K562 (cell line): ENCODE results near the gene COL6A2. TPM values are rescaled to one million over a fixed set of nuclear protein-coding genes. Genes with fewer than 3 reads are reported as not detected.

Source experiments
- ATAC-seq: fragments of 200-7000 bp; cut with Tn5 transposase; 3 replicates; pipeline ENCODE4 v1.9.1; 2020; ENCODE audit warnings: moderate library complexity
- BruUV-seq: library from RNA; stranded (reverse); fragments of 400-500 nt; replicated peaks from 2 replicates; lab custom pipeline; 2021; lab: Mats Ljungman, UMichigan
- CTCF ChIA-PET: fragments of 300-600 bp; formaldehyde crosslinking; extraction: SDS; loops from one replicate; lab custom pipeline; 2021; ENCODE audit warnings: low intra/inter-chr PET ratio; lab: Yijun Ruan, JAX
- POLR2A ChIA-PET: fragments of 300-600, 350-650 bp; sonication (Branson Sonifier 250); formaldehyde crosslinking; extraction: SDS; loops from one replicate; lab custom pipeline; 2021; ENCODE audit warnings: antibody characterized with exemption, inconsistent platforms; lab: Yijun Ruan, JAX
- DNase-seq, 4 experiments: peaks; one replicate each; pipeline versions ENCODE4 v3.0.0 to v3.0.0-alpha.2; 2011 to 2018; ENCODE audit warnings: low spot score in 3 of 4, mixed read lengths in 3 of 4; ENCODE audit errors: extremely low read depth in 1 of 4
- FAIRE-seq: peaks from 2 replicates; lab custom pipeline; 2011; peaks lifted over from hg19 to GRCh38; lab: Jason Lieb, UNC
- H2AFZ ChIP-seq: 2 replicates; pipeline ENCODE4 v1.6.0; 2011; ENCODE audit warnings: low read depth, low read length, control low read depth, inconsistent platforms
- H3K27ac ChIP-seq: fragments of 200-600 bp; 3 replicates; pipeline ENCODE4 v1.8.0; 2011; ENCODE audit warnings: low read depth, mild to moderate bottlenecking, control low read depth, inconsistent platforms, low read length, moderate library complexity, mixed read lengths; ENCODE audit errors: extremely low read depth
- H3K27me3 ChIP-seq, 2 experiments: fragments of 300-600 bp in 1 of 2; 2 replicates in 1 of 2; 3 replicates in 1 of 2; pipeline versions ENCODE4 v1.6.0 to v1.8.0; 2011; ENCODE audit warnings: inconsistent platforms in 2 of 2, low read length in 2 of 2, mild to moderate bottlenecking in 1 of 2, mixed read lengths in 1 of 2, moderate library complexity in 1 of 2; ENCODE audit not compliant: control insufficient read depth in 2 of 2, insufficient read depth in 2 of 2
- H3K36me3 ChIP-seq: fragments of 300-600 bp; 3 replicates; pipeline ENCODE4 v1.8.0; 2011; ENCODE audit warnings: mild to moderate bottlenecking, low read length, inconsistent platforms; ENCODE audit not compliant: control insufficient read depth, insufficient read depth
- H3K4me1 ChIP-seq, 2 experiments: fragments of 200-600 bp in 1 of 2; replicated peaks in 1 of 2; 2 replicates in 1 of 2; 3 replicates in 1 of 2; pipeline versions ENCODE4 v1.5.1 to v1.8.0; 2011; ENCODE audit warnings: inconsistent platforms in 2 of 2, low read length in 2 of 2, mild to moderate bottlenecking in 1 of 2, mixed read lengths in 1 of 2, moderate library complexity in 1 of 2; ENCODE audit not compliant: control insufficient read depth in 2 of 2, insufficient read depth in 2 of 2
- H3K4me2 ChIP-seq: 2 replicates; pipeline ENCODE4 v1.6.1; 2011; ENCODE audit warnings: low read length, control low read depth, inconsistent platforms, mixed read lengths; ENCODE audit not compliant: insufficient read depth
- H3K4me3 ChIP-seq: fragments of 200-600 bp; sonication (generic), shearing (Covaris generic); 2 replicates; pipeline ENCODE4 v1.5.1; 2016; ENCODE audit warnings: control low read depth, inconsistent platforms
- H3K79me2 ChIP-seq: fragments of 200-600 bp; 3 replicates; pipeline ENCODE4 v1.8.0; 2011; ENCODE audit warnings: low read length, inconsistent platforms; ENCODE audit not compliant: control insufficient read depth, insufficient read depth
- H3K9ac ChIP-seq, 2 experiments: 2 replicates each; pipeline versions ENCODE4 v1.6.0 to v1.6.1; 2011; ENCODE audit warnings: low read depth in 2 of 2, low read length in 2 of 2, control low read depth in 1 of 2, inconsistent platforms in 1 of 2, mild to moderate bottlenecking in 1 of 2, mixed read lengths in 1 of 2; ENCODE audit not compliant: insufficient read depth in 1 of 2
- H3K9me1 ChIP-seq: one replicate; pipeline ENCODE4 v1.6.0; 2011; ENCODE audit warnings: inconsistent platforms, mild to moderate bottlenecking, low read length, moderate library complexity; ENCODE audit not compliant: control insufficient read depth, insufficient read depth
- H3K9me3 ChIP-seq: replicated peaks from 2 replicates; pipeline ENCODE4 v1.5.1; 2011; ENCODE audit warnings: low read depth, low read length, inconsistent platforms; ENCODE audit not compliant: control insufficient read depth, insufficient read depth
- H4K20me1 ChIP-seq: replicated peaks from 2 replicates; pipeline ENCODE4 v1.6.1; 2011; ENCODE audit warnings: low read length, inconsistent platforms, mixed read lengths; ENCODE audit not compliant: control insufficient read depth, insufficient read depth
- CC2D1A ChIP-seq: fragments of 450-650 bp; IDR thresholded peaks from 2 replicates; pipeline ENCODE4 v1.6.1; 2017; ENCODE audit warnings: mild to moderate bottlenecking
- CREB3L1 ChIP-seq: fragments of 450-650 bp; IDR thresholded peaks from 2 replicates; pipeline ENCODE4 v1.6.1; 2014; ENCODE audit warnings: low read depth, mild to moderate bottlenecking, moderate library complexity, borderline replicate concordance
- DEAF1 ChIP-seq: fragments of 450-650 bp; formaldehyde crosslinking; IDR thresholded peaks from 2 replicates; pipeline ENCODE4 v1.4.0; 2020; ENCODE audit warnings: mild to moderate bottlenecking, moderate library complexity
- FOXK1 ChIP-seq: sonication (generic); formaldehyde crosslinking; IDR thresholded peaks from 2 replicates; pipeline ENCODE4 v1.8.0; 2022; ENCODE audit warnings: missing genetic modification reagents, mild to moderate bottlenecking, borderline replicate concordance
- KLF1 ChIP-seq: fragments of 450-650 bp; IDR thresholded peaks from 2 replicates; pipeline ENCODE4 v1.6.1; 2016; ENCODE audit warnings: missing genetic modification characterization, missing compliant biosample characterization
- NELFE ChIP-seq: IDR thresholded peaks from 2 replicates; pipeline ENCODE4 v1.6.1; 2011; ENCODE audit warnings: mild to moderate bottlenecking; ENCODE audit not compliant: insufficient read depth, insufficient read length
- SMAD1 ChIP-seq: fragments of 150-350 bp; IDR thresholded peaks from 2 replicates; pipeline ENCODE4 v1.6.1; 2014; ENCODE audit warnings: low read length, low read depth; ENCODE audit not compliant: partially characterized antibody
- SPI1 ChIP-seq: IDR thresholded peaks from 2 replicates; pipeline ENCODE4 v1.6.1; 2011; ENCODE audit warnings: low read depth, low read length, control low read depth, borderline replicate concordance
- SRSF1 ChIP-seq: fragments of 200-400 bp; formaldehyde crosslinking; IDR thresholded peaks from 2 replicates; pipeline ENCODE4 v1.6.1; 2017; ENCODE audit warnings: mild to moderate bottlenecking, low read depth, low read length, moderate library complexity
- TAF1 ChIP-seq: IDR thresholded peaks from 2 replicates; pipeline ENCODE4 v1.6.1; 2011; ENCODE audit warnings: mild to moderate bottlenecking, low read length, moderate library complexity; ENCODE audit not compliant: insufficient read depth, control insufficient read depth, severe bottlenecking; ENCODE audit errors: extremely low read depth
- TAL1 ChIP-seq: fragments of 450-650 bp; IDR thresholded peaks from 2 replicates; pipeline ENCODE4 v1.6.1; 2016; ENCODE audit warnings: mild to moderate bottlenecking
- ZMIZ1 ChIP-seq, 2 experiments: fragments of 150-350 bp in 1 of 2; IDR thresholded peaks; 2 replicates each; pipeline ENCODE4 v1.6.1; 2012 to 2016; ENCODE audit warnings: low read depth in 2 of 2, low read length in 2 of 2, mild to moderate bottlenecking in 1 of 2, moderate library complexity in 1 of 2
- ZNF134 ChIP-seq: fragments of 250-450 bp; sonication (Bioruptor Pico); conservative IDR thresholded peaks from 2 replicates; pipeline ENCODE4 v1.4.0; 2020
- ZNF778 ChIP-seq: fragments of 450-650 bp; formaldehyde crosslinking; IDR thresholded peaks from 2 replicates; pipeline ENCODE4 v1.4.0; 2020; ENCODE audit warnings: mild to moderate bottlenecking, moderate library complexity
- WGBS: fragments of 100-300 bp; shearing (Covaris generic); methylation state at CpG from one replicate; pipeline ENCODE4 v1.1.6; 2016; ENCODE audit warnings: low coverage, mixed read lengths; ENCODE audit not compliant: insufficient coverage; ENCODE audit errors: missing lambda C conversion rate; 5-methylcytosine and 5-hydroxymethylcytosine counted together
- in situ Hi-C: fragments of 300-500 bp; cut with MboI; formaldehyde crosslinking; loops from 4 replicates; pipeline ENCODE4 v1.15.0; 2018; ENCODE audit warnings: inconsistent platforms, mixed read lengths
- intact Hi-C: fragments of 100-400 bp; cut with micrococcal nuclease; formaldehyde crosslinking; loops from 2 replicates; pipeline ENCODE4 v1.14.2; 2022
- polyA plus RNA-seq, 8 experiments: library from polyadenylated mRNA; depleted of rRNA in 4 of 8; stranded (reverse) in 5 of 8; unstranded in 3 of 8; fragments of >200 nt; fragmentation: Nextera tagmentation in 2 of 8; fragmentation: Illumina TruSeq in 1 of 8; extraction: Ambion mirVana in 2 of 8; extraction: Trizol in 1 of 8; gene quantifications; 2 replicates each; pipeline versions ENCODE4 v1.2.1 to v1.2.3, GENCODE V29; 2011 to 2014; ENCODE audit warnings: inconsistent platforms in 1 of 8, missing spikeins in 1 of 8
- total RNA-seq, 7 experiments: library from RNA; depleted of rRNA in 6 of 7; stranded (reverse); fragments of >200 nt in 6 of 7; fragmentation: Illumina TruSeq in 2 of 7; extraction: Trizol in 2 of 7; gene quantifications; 2 replicates each; pipeline versions ENCODE4 v1.2.1 to v1.2.3, GENCODE V29; 2011 to 2021; ENCODE audit warnings: low replicate concordance in 1 of 7

COL6A2 gene
- total and polyA plus RNA-seq, 9 of the 15 experiments (the other 6 are each of a cell fraction or from before 2014, with no cell fraction given), result 0.07 to 1.1 (median 0.24) TPM; not detected in 3

DNA sequence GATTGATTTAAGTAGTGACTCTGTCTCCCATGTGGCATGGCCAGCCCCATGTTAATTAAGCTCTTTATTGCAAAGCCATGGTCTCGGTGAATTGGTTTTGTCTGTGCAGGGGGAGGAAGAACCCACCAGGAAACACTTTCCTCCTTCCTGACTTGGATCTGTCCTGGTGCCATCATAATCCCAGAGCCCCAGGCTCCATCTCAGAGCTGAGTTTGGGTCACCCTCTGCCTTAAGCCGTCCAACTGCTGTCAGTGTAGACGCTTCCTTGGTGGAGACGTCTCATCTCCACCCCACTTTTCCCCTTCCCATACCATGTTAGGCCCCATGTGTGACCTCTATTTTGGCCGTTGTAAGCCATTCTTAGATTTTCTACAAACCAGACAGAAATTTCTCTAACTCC, 36.0 kb upstream of the COL6A2 start (continued):
- TF ChIP-seq DEAF1 (CRISPR knock-in tag), result no peak
- no peak for TF ChIP-seq FOXK1 (CRISPR knock-in tag)
- no peak for TF ChIP-seq ZMIZ1 (IDR thresholded peaks at IDR 0.05; ENCODE audit: low read depth in 2 of 2, low read length in 2 of 2)

DNA sequence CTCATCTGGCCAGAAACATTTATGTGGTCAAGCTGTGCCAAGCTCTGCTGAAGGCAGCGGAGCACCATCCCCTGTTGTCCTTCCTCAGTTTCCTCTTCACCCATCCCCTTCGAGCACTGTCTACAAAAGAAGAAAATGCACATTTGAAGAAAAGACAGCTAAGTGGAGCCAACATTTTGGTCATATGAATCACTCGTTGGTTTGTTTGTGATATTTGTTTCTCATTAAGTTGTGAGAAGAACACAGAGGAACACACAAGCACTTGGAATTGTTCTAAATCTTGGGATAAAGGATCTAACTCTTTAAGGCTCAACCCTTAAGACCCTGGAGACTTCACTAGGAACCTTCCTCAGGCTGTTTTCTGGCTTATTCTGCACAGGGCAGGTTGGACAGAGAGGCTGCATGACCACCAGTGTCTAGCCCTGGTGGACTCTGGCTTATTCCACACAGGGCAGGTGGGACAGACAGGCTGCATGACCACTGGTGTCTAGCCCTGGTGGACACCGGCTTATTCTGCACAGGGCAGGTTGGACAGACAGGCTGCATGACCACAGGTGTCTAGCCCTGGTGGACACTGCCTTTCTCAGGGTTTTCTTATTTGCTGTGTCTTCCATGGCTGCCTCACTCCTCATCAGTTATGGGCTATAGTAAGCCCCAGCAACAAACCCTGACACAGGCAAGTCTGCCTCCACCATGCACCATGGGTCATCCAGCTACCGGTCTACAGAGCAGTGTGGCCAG, 35.3 kb upstream of the COL6A2 start:
- no peak overlapping the region for H3K4me3 ChIP-seq
- TF ChIP-seq CREB3L1 (no peak), TAL1 (no peak), ZNF134 (CRISPR knock-in tag) (no peak), CC2D1A (no peak), NELFE (no peak), TAF1 (no peak), SMAD1 (no peak), KLF1 (no peak), ZNF778 (CRISPR knock-in tag) (no peak), SRSF1 (no peak), SPI1 (no peak)
- in situ Hi-C loops, result no loop called here
- ATAC-seq, result no peak
- 2% methylated on average over 5 of the region's 5 CpGs for WGBS
- intact Hi-C loops, result no loop called here
- ChIA-PET CTCF (no interaction called here), POLR2A (no interaction called here)
- no peak overlapping the region for H2AFZ ChIP-seq
- H3K9me3 ChIP-seq, result peaks cover 2% of the 10 kb centered on the region; the same call in 1 of the 2 replicates
- H3K36me3 ChIP-seq, result no peaks in the 10 kb centered on the region
- no TSS peak for BruUV-seq
- H3K79me2 ChIP-seq, result no peaks in the 10 kb centered on the region
- no peak for FAIRE-seq
- no peak for DNase-seq
- H3K27ac ChIP-seq, result no peak overlapping the region
- H3K4me1 ChIP-seq, result peaks cover 0 to 26% of the 10 kb centered on the region in 2 experiments; a peak in 3 of 5 replicates
- H3K27me3 ChIP-seq, result peaks cover 32 to 37% of the 10 kb centered on the region in 2 experiments
- no peaks in the 10 kb centered on the region for H4K20me1 ChIP-seq
- no peak overlapping the region for H3K4me2 ChIP-seq
- no peaks in the 10 kb centered on the region for H3K9me1 ChIP-seq
- H3K9ac ChIP-seq, result no peak overlapping the region
